ENCODE results near the gene ZFP64. TPM values are rescaled to one million over a fixed set of nuclear protein-coding genes. Genes with fewer than 3 reads are reported as not detected.

ZFP64 gene
- total RNA-seq, 1 experiment from 2014 or later, result 18.4 TPM

GRCh38 chr20:52235129-52235528, 43.5 kb upstream of the ZFP64 start:
- Histone ChIP-seq H3K36me3 (ENCODE audit: control insufficient read depth, insufficient read depth, low read length) (no peaks in the 10 kb centered on the region), H3K9me3 (ENCODE audit: control insufficient read depth, insufficient read depth, low read depth, low read length) (no peaks in the 10 kb centered on the region), H3K4me3 (ENCODE audit: low read depth in 2 of 2, low read length in 2 of 2) (no peak overlapping the region), H3K27ac (ENCODE audit: low read length) (no peak overlapping the region), H3K27me3 (ENCODE audit: control insufficient read depth, insufficient read depth, low read length) (no peaks in the 10 kb centered on the region), H3K4me1 (ENCODE audit: control insufficient read depth, insufficient read depth, low read length) (no peaks in the 10 kb centered on the region)
- intact Hi-C loops (cut with micrococcal nuclease; ENCODE audit: unreplicated experiment), result no loop called here
- no peak for TF ChIP-seq REST (IDR thresholded peaks at IDR 0.05; ENCODE audit: insufficient read depth in 1 of 2, low read depth in 2 of 2, low read length in 1 of 2)
- no peak for TF ChIP-seq TCF7L2 (IDR thresholded peaks at IDR 0.05; ENCODE audit: low read depth, low read length)
- TF ChIP-seq SIN3A (IDR thresholded peaks at IDR 0.05; ENCODE audit: borderline replicate concordance, insufficient read depth, low read depth, low read length), result no peak
- ChIA-PET CTCF (no interaction called here), POLR2A (no interaction called here)
- ATAC-seq, result no peak
- in situ Hi-C loops (cut with HindIII; ENCODE audit: low pct_unique_long_range_greater_than_20kb, low sequenced_read_pairs), result no loop called here
- DNase-seq (ENCODE audit: low read depth, low spot score), result no peak
- BruUV-seq (replicated peaks), result no TSS peak

GRCh38 chr20:52234302-52235045, 42.9 kb upstream of the ZFP64 start:
- intact Hi-C loops (cut with micrococcal nuclease; ENCODE audit: unreplicated experiment) (no loop called here), in situ Hi-C loops (cut with HindIII; ENCODE audit: low pct_unique_long_range_greater_than_20kb, low sequenced_read_pairs) (no loop called here)
- Histone ChIP-seq H3K4me3 (ENCODE audit: low read depth in 2 of 2, low read length in 2 of 2) (no peak overlapping the region), H3K9me3 (ENCODE audit: control insufficient read depth, insufficient read depth, low read depth, low read length) (no peaks in the 10 kb centered on the region), H3K27ac (ENCODE audit: low read length) (no peak overlapping the region), H3K36me3 (ENCODE audit: control insufficient read depth, insufficient read depth, low read length) (no peaks in the 10 kb centered on the region), H3K27me3 (ENCODE audit: control insufficient read depth, insufficient read depth, low read length) (no peaks in the 10 kb centered on the region), H3K4me1 (ENCODE audit: control insufficient read depth, insufficient read depth, low read length) (no peaks in the 10 kb centered on the region)
- no peak for DNase-seq (ENCODE audit: low read depth, low spot score)
- BruUV-seq (replicated peaks), result no TSS peak
- TF ChIP-seq SIN3A (IDR thresholded peaks at IDR 0.05; ENCODE audit: borderline replicate concordance, insufficient read depth, low read depth, low read length) (no peak), REST (IDR thresholded peaks at IDR 0.05; ENCODE audit: insufficient read depth in 1 of 2, low read depth in 2 of 2, low read length in 1 of 2) (no peak)
- CTCF ChIA-PET, result no interaction called here
- POLR2A ChIA-PET, result no interaction called here
- no peak for ATAC-seq

- DNase-seq (ENCODE audit: low read depth, low spot score) (no peak), ATAC-seq (no peak)
- in situ Hi-C loops (cut with HindIII; ENCODE audit: low pct_unique_long_range_greater_than_20kb, low sequenced_read_pairs) (no loop called here), intact Hi-C loops (cut with micrococcal nuclease; ENCODE audit: unreplicated experiment) (no loop called here)
- no peaks in the 10 kb centered on the region for H3K9me3 ChIP-seq (ENCODE audit: control insufficient read depth, insufficient read depth, low read depth, low read length)
- ChIA-PET POLR2A (interaction anchor here (0.6 kb wide), 1 partner anchor 943 kb away, joined by 9 read pairs; no protein-coding TSS in a partner anchor), CTCF (no interaction called here)
- H3K27ac ChIP-seq (ENCODE audit: low read length), result no peak overlapping the region
- H3K36me3 ChIP-seq (ENCODE audit: control insufficient read depth, insufficient read depth, low read length), result no peaks in the 10 kb centered on the region
- no TSS peak for BruUV-seq (replicated peaks)
- H3K4me3 ChIP-seq (ENCODE audit: low read depth in 2 of 2, low read length in 2 of 2), result no peak overlapping the region
- H3K4me1 ChIP-seq (ENCODE audit: control insufficient read depth, insufficient read depth, low read length), result no peaks in the 10 kb centered on the region
- TF ChIP-seq CTCF (IDR thresholded peaks at IDR 0.05) (no peak), SIN3A (IDR thresholded peaks at IDR 0.05; ENCODE audit: borderline replicate concordance, insufficient read depth, low read depth, low read length) (no peak), TCF7L2 (IDR thresholded peaks at IDR 0.05; ENCODE audit: low read depth, low read length) (no peak), POLR2AphosphoS5 (IDR thresholded peaks at IDR 0.05; ENCODE audit: low read depth, low read length) (no peak)
- no peaks in the 10 kb centered on the region for H3K27me3 ChIP-seq (ENCODE audit: control insufficient read depth, insufficient read depth, low read length)
These were observed 39.7 kb upstream of the ZFP64 start for GRCh38 chr20:52231230-52231746.
